PC-3 (cell line): ENCODE measurements around the gene CFAP161. TPM values are rescaled to one million over a fixed set of nuclear protein-coding genes. Genes with fewer than 3 reads are reported as not detected.

ENCODE experiments used
- ATAC-seq: fragments of 200-7000 bp; cut with Tn5 transposase; 2 replicates; pipeline ENCODE4 v1.9.1; 2020; ENCODE audit warnings: mild to moderate bottlenecking, moderate library complexity
- BruUV-seq: library from RNA; stranded (reverse); fragments of 400-500 nt; replicated peaks from 2 replicates; lab custom pipeline; 2021; lab: Mats Ljungman, UMichigan
- CTCF ChIA-PET: fragments of 300-600 bp; sonication (Branson Sonifier 250); formaldehyde crosslinking; loops from one replicate; lab custom pipeline; 2022; ENCODE audit warnings: antibody characterized with exemption; lab: Charles Lee
- POLR2A ChIA-PET: fragments of 300-600 bp; sonication (Branson Sonifier 250); formaldehyde crosslinking; loops from one replicate; lab custom pipeline; 2022; ENCODE audit warnings: antibody characterized with exemption; ENCODE audit not compliant: unreplicated experiment; lab: Charles Lee
- DNase-seq: peaks from one replicate; pipeline ENCODE4 v3.0.0-alpha.2; 2015
- H2AFZ ChIP-seq: fragments of 300-600 bp; sonication (generic); 2 replicates; pipeline ENCODE4 v1.6.0; 2016; ENCODE audit warnings: antibody characterized with exemption, low read length
- H3F3A ChIP-seq: fragments of 300-600 bp; sonication (generic); one replicate; pipeline ENCODE4 v1.6.0; 2017; ENCODE audit warnings: antibody characterized with exemption, low read length, control low read depth, mild to moderate bottlenecking; ENCODE audit not compliant: unreplicated experiment
- H3K27ac ChIP-seq: fragments of 300-600 bp; sonication (generic); 2 replicates; pipeline ENCODE4 v1.5.1; 2016; ENCODE audit warnings: mild to moderate bottlenecking, low read length
- H3K27me3 ChIP-seq: fragments of 300-600 bp; sonication (generic); 2 replicates; pipeline ENCODE4 v1.6.1; 2016; ENCODE audit warnings: low read length, mixed read lengths
- H3K36me3 ChIP-seq: fragments of 300-600 bp; sonication (generic); 2 replicates; pipeline ENCODE4 v1.6.1; 2016; ENCODE audit warnings: low read depth, mixed run types, low read length, mixed read lengths
- H3K4me1 ChIP-seq: fragments of 300-600 bp; sonication (generic); 2 replicates; pipeline ENCODE4 v1.5.1; 2016; ENCODE audit warnings: low read length; ENCODE audit not compliant: insufficient read depth
- H3K4me2 ChIP-seq: fragments of 300-600 bp; sonication (generic); 2 replicates; pipeline ENCODE4 v1.6.0; 2016; ENCODE audit warnings: low read length
- H3K4me3 ChIP-seq: fragments of 300-600 bp; sonication (generic); 2 replicates; pipeline ENCODE4 v1.5.1; 2016; ENCODE audit warnings: mild to moderate bottlenecking, low read length, mixed read lengths
- H3K79me2 ChIP-seq: fragments of 300-600 bp; sonication (generic); 2 replicates; pipeline ENCODE4 v1.6.1; 2017; ENCODE audit warnings: low read length, mixed read lengths
- H3K9ac ChIP-seq: fragments of 300-600 bp; sonication (generic); 2 replicates; pipeline ENCODE4 v1.6.0; 2016; ENCODE audit warnings: mild to moderate bottlenecking, low read length
- H3K9me2 ChIP-seq: fragments of 300-600 bp; sonication (generic); replicated peaks from 2 replicates; pipeline ENCODE4 v1.6.1; 2016; ENCODE audit warnings: mixed run types, low read length, mixed read lengths
- H3K9me3 ChIP-seq: fragments of 300-600 bp; sonication (generic); 2 replicates; pipeline ENCODE4 v1.6.1; 2016; ENCODE audit warnings: low read length, mixed read lengths
- H4K20me1 ChIP-seq: fragments of 300-600 bp; sonication (generic); 2 replicates; pipeline ENCODE4 v1.6.1; 2016; ENCODE audit warnings: low read length, mixed read lengths
- EZH2 ChIP-seq: fragments of 300-600 bp; sonication (generic); IDR thresholded peaks from one replicate; pipeline ENCODE4 v1.6.1; 2017; ENCODE audit warnings: antibody characterized with exemption, mild to moderate bottlenecking, low read length; ENCODE audit not compliant: unreplicated experiment
- EZH2phosphoT487 ChIP-seq: fragments of 300-600 bp; sonication (generic); IDR thresholded peaks from 2 replicates; pipeline ENCODE4 v1.6.1; 2018; ENCODE audit warnings: mild to moderate bottlenecking, antibody characterized with exemption, low read length, borderline replicate concordance
- intact Hi-C: fragments of 100-400 bp; cut with micrococcal nuclease; formaldehyde crosslinking; loops from 2 replicates; pipeline ENCODE4 v1.9.0; 2023
- total RNA-seq: library from RNA; depleted of rRNA; stranded (reverse); fragments of >200 nt; gene quantifications from 2 replicates; pipeline ENCODE4 v1.2.3, GENCODE V29; 2014
- TF ChIP-seq, protein P1 (sequence below): fragments of 300-600 bp; sonication (generic); conservative IDR thresholded peaks from 2 replicates; pipeline ENCODE4 v1.5.1; 2017; ENCODE audit warnings: antibody characterized with exemption, low read depth, mild to moderate bottlenecking, low read length

CFAP161 gene
- total RNA-seq, 1 experiment from 2014 or later: 0.55 TPM

GRCh38 chr15:81174125-81174791, 40.2 kb downstream of the CFAP161 start:
- ATAC-seq (no peak), DNase-seq (no peak)
- Histone ChIP-seq H3K27me3 (peaks cover 4% of the 10 kb centered on the region; the same call in 1 of the 2 replicates), H3K4me3 (no peak overlapping the region), H3K4me1 (no peaks in the 10 kb centered on the region), H4K20me1 (no peaks in the 10 kb centered on the region), H3K79me2 (no peaks in the 10 kb centered on the region), H3F3A (no peaks in the 10 kb centered on the region), H3K9ac (no peak overlapping the region), H3K27ac (no peak overlapping the region), H3K9me3 (no peaks in the 10 kb centered on the region), H2AFZ (no peak overlapping the region), H3K9me2 (no peaks in the 10 kb centered on the region), H3K36me3 (no peaks in the 10 kb centered on the region), H3K4me2 (no peak overlapping the region)
- TF ChIP-seq EZH2phosphoT487: no peak
- TF ChIP-seq EZH2: no peak
- TF ChIP-seq, protein P1, sequence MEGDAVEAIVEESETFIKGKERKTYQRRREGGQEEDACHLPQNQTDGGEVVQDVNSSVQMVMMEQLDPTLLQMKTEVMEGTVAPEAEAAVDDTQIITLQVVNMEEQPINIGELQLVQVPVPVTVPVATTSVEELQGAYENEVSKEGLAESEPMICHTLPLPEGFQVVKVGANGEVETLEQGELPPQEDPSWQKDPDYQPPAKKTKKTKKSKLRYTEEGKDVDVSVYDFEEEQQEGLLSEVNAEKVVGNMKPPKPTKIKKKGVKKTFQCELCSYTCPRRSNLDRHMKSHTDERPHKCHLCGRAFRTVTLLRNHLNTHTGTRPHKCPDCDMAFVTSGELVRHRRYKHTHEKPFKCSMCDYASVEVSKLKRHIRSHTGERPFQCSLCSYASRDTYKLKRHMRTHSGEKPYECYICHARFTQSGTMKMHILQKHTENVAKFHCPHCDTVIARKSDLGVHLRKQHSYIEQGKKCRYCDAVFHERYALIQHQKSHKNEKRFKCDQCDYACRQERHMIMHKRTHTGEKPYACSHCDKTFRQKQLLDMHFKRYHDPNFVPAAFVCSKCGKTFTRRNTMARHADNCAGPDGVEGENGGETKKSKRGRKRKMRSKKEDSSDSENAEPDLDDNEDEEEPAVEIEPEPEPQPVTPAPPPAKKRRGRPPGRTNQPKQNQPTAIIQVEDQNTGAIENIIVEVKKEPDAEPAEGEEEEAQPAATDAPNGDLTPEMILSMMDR: no peak
- CTCF ChIA-PET: no interaction called here
- POLR2A ChIA-PET: no interaction called here
- BruUV-seq: no TSS peak
- intact Hi-C loops: no loop called here

- TF ChIP-seq, protein P1: peak; percentile 25; the same call in 1 of the 2 replicates
- TF ChIP-seq EZH2phosphoT487 (no peak), EZH2 (no peak)
- H3K4me3 ChIP-seq: no peak overlapping the region
- no peak for ATAC-seq
- no peaks in the 10 kb centered on the region for H3F3A ChIP-seq
- no peak overlapping the region for H3K4me2 ChIP-seq
- no peaks in the 10 kb centered on the region for H3K9me3 ChIP-seq
- DNase-seq: no peak
- no peaks in the 10 kb centered on the region for H3K4me1 ChIP-seq
- H3K27ac ChIP-seq: no peak overlapping the region
- H4K20me1 ChIP-seq: no peaks in the 10 kb centered on the region
- ChIA-PET CTCF (no interaction called here), POLR2A (no interaction called here)
- intact Hi-C loops: no loop called here
- H3K9ac ChIP-seq: no peak overlapping the region
- no peaks in the 10 kb centered on the region for H3K9me2 ChIP-seq
- no peaks in the 10 kb centered on the region for H3K36me3 ChIP-seq
- H3K79me2 ChIP-seq: no peaks in the 10 kb centered on the region
- peaks cover 4% of the 10 kb centered on the region; the same call in 1 of the 2 replicates for H3K27me3 ChIP-seq
- no peak overlapping the region for H2AFZ ChIP-seq
- no TSS peak for BruUV-seq
Measured at GRCh38 chr15:81174792-81175327, 40.8 kb downstream of the CFAP161 start.

- POLR2A ChIA-PET: no interaction called here
- intact Hi-C loops: no loop called here
Measured at GRCh38 chr15:81175496-81175895, 41.4 kb downstream of the CFAP161 start.

More at GRCh38 chr15:81175496-81175895, 41.4 kb downstream of the CFAP161 start:
- Histone ChIP-seq H2AFZ (no peak overlapping the region), H3K79me2 (no peaks in the 10 kb centered on the region), H3K4me3 (no peak overlapping the region), H3F3A (no peaks in the 10 kb centered on the region), H3K4me1 (no peaks in the 10 kb centered on the region), H3K9ac (no peak overlapping the region), H3K27me3 (peaks cover 4% of the 10 kb centered on the region; the same call in 1 of the 2 replicates), H3K9me2 (no peaks in the 10 kb centered on the region), H3K4me2 (no peak overlapping the region), H4K20me1 (no peaks in the 10 kb centered on the region), H3K27ac (no peak overlapping the region), H3K9me3 (no peaks in the 10 kb centered on the region), H3K36me3 (no peaks in the 10 kb centered on the region)
- DNase-seq (no peak), ATAC-seq (no peak)
- CTCF ChIA-PET: no interaction called here
- no TSS peak for BruUV-seq
- TF ChIP-seq EZH2: no peak
- TF ChIP-seq, protein P1: no peak
- no peak for TF ChIP-seq EZH2phosphoT487
